Measurements from ENCODE around the gene NEURL4.
"Not testable (repeated sequence)": the region's sequence is repeated elsewhere in the genome, so short reads cannot be mapped to it uniquely, and the experiment has no call there.

Gene NEURL4

GRCh38 chr17:7346761-7347614 lies 17.9 kb upstream of the NEURL4 start:
- DNase-seq: no peak

GRCh38 chr17:7343250-7343649 lies 14.1 kb upstream of the NEURL4 start:
- no peak for DNase-seq

GRCh38 chr17:7341842-7342241 lies 12.7 kb upstream of the NEURL4 start:
- DNase-seq: no peak

GRCh38 chr17:7340179-7340578 lies 11.0 kb upstream of the NEURL4 start:
- no peak for DNase-seq

GRCh38 chr17:7337600-7337999 lies 8.5 kb upstream of the NEURL4 start:
- not testable (repeated sequence) for DNase-seq

- DNase-seq: no peak
Observed at GRCh38 chr17:7336240-7337175, 7.4 kb upstream of the NEURL4 start, which contains the start of gene ACAP1. TSS of gene ACAP1 (plus strand) at chr17:7336529. CDS start at chr17:7336735, 206 bp downstream.

- DNase-seq: not testable (repeated sequence)
Observed at GRCh38 chr17:7335765-7336164, 6.6 kb upstream of the NEURL4 start.

GRCh38 chr17:7334938-7335538 lies 5.9 kb upstream of the NEURL4 start:
- no peak for DNase-seq

GRCh38 chr17:7332600-7333069 lies 3.5 kb upstream of the NEURL4 start:
- DNase-seq: not testable (repeated sequence)

GRCh38 chr17:7332111-7332510 lies 3.0 kb upstream of the NEURL4 start:
- DNase-seq: no peak

GRCh38 chr17:7330638-7331015 lies 1.5 kb upstream of the NEURL4 start:
- DNase-seq: no peak

GRCh38 chr17:7329997-7330637 lies 982 bp upstream of the NEURL4 start:
- DNase-seq: peak; percentile 69 to 78

- DNase-seq: peak; percentile 96 to 100
Observed at GRCh38 chr17:7329374-7329996, 350 bp upstream of the NEURL4 start.

GRCh38 chr17:7328009-7328408 lies 1.1 kb downstream of the NEURL4 start:
- DNase-seq: no peak

GRCh38 chr17:7327501-7327900 lies 1.6 kb downstream of the NEURL4 start:
- DNase-seq: no peak

- no peak for DNase-seq
Observed at GRCh38 chr17:7327056-7327455, 2.1 kb downstream of the NEURL4 start.

GRCh38 chr17:7326186-7326585 lies 2.9 kb downstream of the NEURL4 start:
- DNase-seq: no peak

GRCh38 chr17:7325031-7325528 lies 4.1 kb downstream of the NEURL4 start:
- DNase-seq: no peak

GRCh38 chr17:7324438-7324779 lies 4.7 kb downstream of the NEURL4 start:
- DNase-seq: no peak

- DNase-seq: peak in 1 of 2 donors; percentile 8
Observed at GRCh38 chr17:7323731-7324437, 5.3 kb downstream of the NEURL4 start.

- no peak for DNase-seq
Observed at GRCh38 chr17:7322520-7323194, 6.5 kb downstream of the NEURL4 start.

Measured in hippocampal formation (tissue), 2 donors.